Naive thymus-derived CD8-positive, alpha-beta T cell (primary cell): Measurements from ENCODE around the gene LCK. TPM values are rescaled to one million over a fixed set of nuclear protein-coding genes. Genes with fewer than 3 reads are reported as not detected.

Experiments used
- polyA plus RNA-seq, 3 donors: library from polyadenylated mRNA; unstranded; fragments of 300-500 nt; fragmentation: Illumina TruSeq; gene quantifications; one replicate each; pipeline ENCODE4 v1.2.3, GENCODE V29; 2021
- total RNA-seq, 8 experiments: library from RNA in 2 of 8; stranded (reverse) in 2 of 8; gene quantifications; one replicate each; pipeline ENCODE4 v1.2.3 and lab custom pipeline; 2021 to 2026

LCK gene
- total and polyA plus RNA-seq, 5 experiments from 2014 or later = 509 to 1,069 (median 876) TPM

Other genes starting within 250 kb of the LCK start
- 100 to 1,000 TPM; 121 to 130 TPM for gene KHDRBS1, start 237.4 kb upstream of the LCK start, total RNA-seq
- 100 to 1,000 TPM in 1 of 3 donors, 10 to 100 TPM in 2; 92.1 to 115 (median 99.2) TPM for gene KHDRBS1, start 237.4 kb upstream of the LCK start, polyA plus RNA-seq
- gene TMEM39B, start 178.3 kb upstream of the LCK start, total RNA-seq = 10 to 100 TPM; 25.1 to 26.1 TPM
- gene TMEM39B, start 178.3 kb upstream of the LCK start, polyA plus RNA-seq = 1 to 10 TPM; 2.4 to 4.8 (median 4.5) TPM
- gene KPNA6, start 143.2 kb upstream of the LCK start, total RNA-seq = 10 to 100 TPM; 59.5 to 66.4 TPM
- gene KPNA6, start 143.2 kb upstream of the LCK start, polyA plus RNA-seq = 10 to 100 TPM; 26.5 to 31.9 (median 28.3) TPM
- 10 to 100 TPM; 35.7 to 36.0 TPM for gene TXLNA, start 71.6 kb upstream of the LCK start, total RNA-seq
- gene TXLNA, start 71.6 kb upstream of the LCK start, polyA plus RNA-seq = 10 to 100 TPM; 19.0 to 28.3 (median 24.4) TPM
- gene CCDC28B, start 50.7 kb upstream of the LCK start, total RNA-seq = 1 to 10 TPM; 6.5 to 7.0 TPM
- 10 to 100 TPM; 15.4 to 17.3 (median 16.3) TPM for gene CCDC28B, start 50.7 kb upstream of the LCK start, polyA plus RNA-seq
- gene IQCC, start 45.6 kb upstream of the LCK start, total RNA-seq = 1 to 10 TPM; 1.7 to 2.1 TPM
- gene IQCC, start 45.6 kb upstream of the LCK start, polyA plus RNA-seq = under 1 TPM; 0.60 to 0.92 (median 0.73) TPM
- under 1 TPM in 1 of 2 experiments, not detected in 1; 0.22 TPM for gene DCDC2B, start 42.2 kb upstream of the LCK start, total RNA-seq
- under 1 TPM in 1 of 3 donors, not detected in 2; 0.08 TPM for gene DCDC2B, start 42.2 kb upstream of the LCK start, polyA plus RNA-seq
- 10 to 100 TPM; 24.3 to 26.4 TPM for gene TMEM234, start 28.9 kb upstream of the LCK start, total RNA-seq
- gene TMEM234, start 28.9 kb upstream of the LCK start, polyA plus RNA-seq = 1 to 10 TPM; 2.1 to 4.9 (median 4.4) TPM
- gene EIF3I, start 28.9 kb upstream of the LCK start, total RNA-seq = 10 to 100 TPM; 80.3 to 96.9 TPM
- gene EIF3I, start 28.9 kb upstream of the LCK start, polyA plus RNA-seq = 100 to 1,000 TPM; 167 to 181 (median 179) TPM
- 1 to 10 TPM; 1.5 to 1.7 TPM for gene FAM167B, start 4.0 kb upstream of the LCK start, total RNA-seq
- gene FAM167B, start 4.0 kb upstream of the LCK start, polyA plus RNA-seq = not detected
- gene HDAC1, start 40.8 kb downstream of the LCK start, total RNA-seq = 100 to 1,000 TPM; 154 to 156 TPM
- 100 to 1,000 TPM; 171 to 202 (median 173) TPM for gene HDAC1, start 40.8 kb downstream of the LCK start, polyA plus RNA-seq
- gene MARCKSL1, start 85.0 kb downstream of the LCK start, total RNA-seq = 10 to 100 TPM; 39.1 to 41.1 TPM
- gene MARCKSL1, start 85.0 kb downstream of the LCK start, polyA plus RNA-seq = 10 to 100 TPM; 37.8 to 81.4 (median 72.7) TPM
- 10 to 100 TPM; 28.7 to 30.7 TPM for gene FAM229A, start 111.2 kb downstream of the LCK start, total RNA-seq
- under 1 TPM; 0.06 to 0.47 (median 0.14) TPM for gene FAM229A, start 111.2 kb downstream of the LCK start, polyA plus RNA-seq
- gene TSSK3, start 111.3 kb downstream of the LCK start, total RNA-seq = 1 to 10 TPM; 2.9 to 3.7 TPM
- gene TSSK3, start 111.3 kb downstream of the LCK start, polyA plus RNA-seq = 1 to 10 TPM in 2 of 3 donors, under 1 TPM in 1; 0.20 to 2.5 (median 2.0) TPM
- 100 to 1,000 TPM; 112 to 113 TPM for gene BSDC1, start 143.2 kb downstream of the LCK start, total RNA-seq
- 10 to 100 TPM; 29.5 to 39.6 (median 31.1) TPM for gene BSDC1, start 143.2 kb downstream of the LCK start, polyA plus RNA-seq
- not detected for gene ZBTB8B, start 213.8 kb downstream of the LCK start, total RNA-seq
- gene ZBTB8B, start 213.8 kb downstream of the LCK start, polyA plus RNA-seq = not detected